Non-pigmented ciliary epithelial cell (primary cell): ENCODE results near the gene NCR2.
A peak's percentile ranks its signal among the peaks of the same experiment; 100 is the strongest.
"Not testable (repeated sequence)": the region's sequence is repeated elsewhere in the genome, so short reads cannot be mapped to it uniquely, and the experiment has no call there.

Experiments
- DNase-seq: peaks from one replicate; pipeline ENCODE4 v3.0.0-alpha.2; 2010; ENCODE audit warnings: low read depth

NCR2 gene, protein sequence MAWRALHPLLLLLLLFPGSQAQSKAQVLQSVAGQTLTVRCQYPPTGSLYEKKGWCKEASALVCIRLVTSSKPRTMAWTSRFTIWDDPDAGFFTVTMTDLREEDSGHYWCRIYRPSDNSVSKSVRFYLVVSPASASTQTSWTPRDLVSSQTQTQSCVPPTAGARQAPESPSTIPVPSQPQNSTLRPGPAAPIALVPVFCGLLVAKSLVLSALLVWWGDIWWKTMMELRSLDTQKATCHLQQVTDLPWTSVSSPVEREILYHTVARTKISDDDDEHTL

GRCh38 chr6:41335296-41335695 lies at the start of gene NCR2:
Gene NCR2, plus strand, starts transcription at chr6:41335608. Its CDS starts 269 bp downstream, at chr6:41335877.
- DNase-seq: no peak

- no peak for DNase-seq
Observed at GRCh38 chr6:41286544-41287346, 48.7 kb upstream of the NCR2 start, which contains the start of gene TREM1. Gene TREM1, minus strand, starts transcription at chr6:41286682. Its CDS starts 27 bp downstream, at chr6:41286655.

- DNase-seq: no peak
Observed at GRCh38 chr6:41288030-41288753, 47.2 kb upstream of the NCR2 start.

- DNase-seq: no peak
Observed at GRCh38 chr6:41288754-41289129, 46.7 kb upstream of the NCR2 start.

DNA sequence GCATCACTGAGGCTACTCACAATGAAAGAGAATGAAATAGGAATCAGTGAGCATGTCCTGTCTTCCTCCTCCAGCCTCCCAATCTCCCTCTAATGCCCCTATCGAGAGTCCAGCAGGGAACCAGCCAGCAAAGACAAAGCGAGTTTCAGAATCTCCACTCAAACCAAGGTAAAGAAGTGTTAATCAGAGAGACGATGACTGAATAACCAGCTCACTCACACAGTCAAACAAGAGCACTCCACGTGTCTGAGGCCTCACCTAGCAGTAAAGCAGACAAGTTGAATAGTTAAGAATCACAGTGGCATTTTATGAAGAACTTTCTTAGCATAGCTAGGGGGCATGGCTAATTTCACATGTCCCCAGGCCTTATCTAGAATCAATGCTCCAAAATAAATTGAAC lies 45.6 kb upstream of the NCR2 start:
- DNase-seq: no peak

GRCh38 chr6:41291717-41292116 lies 43.7 kb upstream of the NCR2 start:
- DNase-seq: no peak

DNA sequence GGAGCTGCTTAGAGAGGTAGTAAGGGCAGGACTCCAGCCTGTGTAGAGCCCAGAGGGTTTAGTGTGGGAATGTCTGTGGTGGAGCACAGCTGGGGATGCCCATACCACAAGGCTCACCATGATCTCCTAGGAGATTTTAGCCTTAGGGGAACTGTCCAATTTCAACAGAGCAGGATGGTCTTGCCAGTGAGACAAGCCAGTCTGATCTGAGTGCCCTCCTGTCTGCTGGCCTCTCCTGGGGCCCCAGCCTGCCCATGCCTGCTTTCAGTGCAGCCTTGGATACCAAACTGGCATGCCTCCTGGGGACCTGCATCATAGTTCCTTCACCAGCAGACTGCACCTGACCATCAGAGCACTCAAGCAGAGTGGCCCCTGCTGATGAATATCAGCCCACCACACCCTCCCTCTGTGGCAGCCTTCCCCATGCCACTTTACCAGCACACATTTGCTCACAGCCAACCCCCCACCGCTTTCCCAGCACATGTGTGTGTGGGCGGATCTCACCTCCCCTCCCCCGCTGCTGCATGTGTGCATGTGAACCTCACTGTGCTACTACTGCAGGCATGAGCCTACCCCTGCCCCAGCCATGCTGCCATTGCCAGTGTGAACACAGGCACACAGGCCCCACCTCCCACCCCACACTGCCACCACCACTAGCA lies 41.1 kb upstream of the NCR2 start:
- no peak for DNase-seq

DNA sequence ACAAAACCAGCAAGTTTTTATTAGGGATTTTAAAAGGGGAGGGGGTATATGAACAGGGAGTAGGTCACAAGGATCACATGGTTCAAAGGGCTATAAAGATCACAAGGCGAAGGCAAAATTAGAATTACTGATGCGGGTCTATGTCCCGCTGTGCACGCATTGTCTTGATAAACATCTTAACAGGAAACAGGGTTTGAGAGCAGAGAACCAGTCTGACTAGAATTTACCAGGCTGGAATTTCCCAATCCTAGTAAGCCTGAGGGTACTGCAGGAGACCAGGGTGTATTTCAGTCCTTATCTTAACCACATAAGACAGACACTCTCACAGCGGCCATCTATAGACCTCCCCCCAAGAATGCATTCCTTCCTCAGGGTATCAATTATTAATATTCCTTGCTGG lies 38.2 kb upstream of the NCR2 start:
- not testable (repeated sequence) for DNase-seq

DNA sequence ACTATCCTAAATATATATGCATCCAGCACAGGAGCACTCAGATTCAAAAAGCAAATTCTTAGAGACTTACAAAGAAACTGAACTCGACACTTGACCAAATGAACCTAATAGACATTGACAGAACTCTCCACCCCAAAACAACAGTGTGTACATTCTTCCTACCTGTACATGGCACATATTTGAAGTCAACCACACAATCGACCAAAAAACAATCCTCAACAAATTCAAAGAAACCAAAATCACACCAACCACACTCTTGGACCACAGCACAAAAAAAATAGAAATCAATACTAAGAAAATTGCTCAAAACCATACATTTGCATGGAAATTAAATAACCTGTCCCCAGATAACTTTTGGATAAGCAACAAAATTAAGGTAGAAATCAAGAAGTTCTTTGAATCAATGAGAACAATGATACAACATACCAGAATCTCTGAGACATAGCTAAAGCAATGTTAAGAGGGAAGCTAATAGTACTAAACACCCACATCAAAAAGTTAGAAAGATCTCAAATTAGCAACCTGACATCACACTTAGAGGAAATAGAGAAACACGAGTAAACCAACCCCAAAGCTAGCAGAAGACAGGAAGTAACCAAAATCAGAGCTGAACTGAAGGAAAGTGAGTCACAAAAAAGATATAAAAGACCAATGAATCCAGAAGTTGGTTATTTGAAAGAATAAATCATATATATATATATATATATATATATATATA lies 36.5 kb upstream of the NCR2 start:
- no peak for DNase-seq

GRCh38 chr6:41302638-41303037 lies 32.8 kb upstream of the NCR2 start:
- no peak for DNase-seq

GRCh38 chr6:41306187-41306854 lies 29.1 kb upstream of the NCR2 start:
- DNase-seq: no peak

- no peak for DNase-seq
Observed at GRCh38 chr6:41315203-41315602, 20.2 kb upstream of the NCR2 start.

- DNase-seq: no peak
Observed at GRCh38 chr6:41315943-41316620, 19.3 kb upstream of the NCR2 start.

DNA sequence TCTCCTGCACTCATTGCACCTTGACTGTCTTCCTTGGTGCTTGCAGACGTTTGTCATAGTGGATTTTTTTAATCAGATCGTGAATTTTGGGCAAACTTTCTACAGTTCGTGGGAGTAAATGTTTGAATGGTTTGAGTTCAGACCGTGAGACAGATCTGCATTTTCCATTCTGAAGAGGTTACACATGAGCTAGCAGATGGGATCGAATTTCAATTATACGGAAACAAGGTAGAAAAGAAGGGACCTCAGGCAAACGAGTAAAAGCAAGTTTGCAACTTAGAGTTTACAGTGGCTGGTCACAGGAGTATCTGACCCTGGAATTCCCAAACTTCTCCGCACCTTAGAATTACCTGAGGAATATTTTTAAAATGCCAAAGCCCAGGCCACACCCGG lies 17.2 kb upstream of the NCR2 start:
- DNase-seq: no peak

DNA sequence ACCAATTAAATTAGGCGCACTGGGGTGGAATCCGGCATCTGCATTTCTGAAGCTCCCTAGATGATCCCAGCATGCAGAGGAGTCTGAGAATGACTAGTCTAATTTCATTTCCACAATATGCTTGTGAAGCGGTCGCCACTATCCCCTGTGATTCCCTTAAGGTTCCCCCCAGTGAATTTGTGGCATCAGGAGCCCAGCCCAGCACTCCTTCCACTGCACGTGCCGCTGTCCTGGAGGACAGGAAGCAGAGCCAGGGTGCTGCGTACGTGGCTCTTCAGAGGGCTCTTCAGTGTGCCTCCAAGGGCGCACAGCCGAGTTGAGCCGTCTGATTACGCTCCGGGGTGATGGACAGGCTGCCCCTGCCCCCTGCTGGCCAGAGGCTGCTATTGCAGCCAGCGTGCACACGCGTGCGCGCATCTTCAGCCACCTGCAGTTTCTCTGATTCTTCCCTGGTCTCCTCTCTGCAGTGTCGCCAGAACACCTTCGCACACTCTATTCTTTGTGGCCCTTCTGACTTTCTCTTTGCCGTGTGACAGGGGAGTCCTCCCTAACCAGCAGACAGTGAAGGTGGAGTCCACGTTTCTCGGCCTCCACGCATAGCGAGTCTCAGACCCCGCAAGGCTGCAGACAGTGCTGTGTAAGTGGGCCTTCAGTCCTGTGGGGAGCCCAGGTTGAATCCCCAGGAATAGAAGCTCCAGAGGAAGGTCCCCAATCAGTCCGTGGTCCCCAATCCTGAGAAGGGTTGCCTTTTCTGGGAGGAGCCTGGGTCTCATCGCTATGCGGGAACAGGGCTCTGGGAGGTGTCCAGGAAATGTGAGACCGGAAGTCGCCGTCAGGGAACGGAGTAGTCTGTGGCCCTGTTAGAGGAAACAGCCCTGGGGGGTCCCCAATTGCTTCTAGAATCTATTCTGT lies 16.5 kb upstream of the NCR2 start:
- peak; percentile 31 for DNase-seq

DNA sequence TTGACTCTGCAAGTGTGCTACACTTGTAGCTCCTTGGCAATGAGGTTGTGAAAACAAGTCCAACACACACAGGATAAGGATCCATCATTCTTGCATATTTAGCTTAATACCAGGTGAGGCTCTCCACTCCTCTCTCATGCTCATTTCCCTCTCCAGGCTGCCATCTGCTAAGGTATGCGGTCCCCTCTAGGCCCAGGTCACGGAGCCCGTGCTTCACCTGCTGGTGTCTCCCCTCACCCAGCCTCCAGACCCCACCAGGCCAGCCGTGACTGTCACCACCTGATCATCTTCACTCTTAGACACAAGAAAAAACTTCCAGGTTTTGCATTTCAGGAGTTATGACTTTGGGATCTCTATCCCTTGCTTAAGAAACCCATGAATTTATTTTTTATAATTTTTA lies 14.2 kb upstream of the NCR2 start:
- no peak for DNase-seq

GRCh38 chr6:41325446-41326066 lies 9.9 kb upstream of the NCR2 start:
- DNase-seq: no peak

DNA sequence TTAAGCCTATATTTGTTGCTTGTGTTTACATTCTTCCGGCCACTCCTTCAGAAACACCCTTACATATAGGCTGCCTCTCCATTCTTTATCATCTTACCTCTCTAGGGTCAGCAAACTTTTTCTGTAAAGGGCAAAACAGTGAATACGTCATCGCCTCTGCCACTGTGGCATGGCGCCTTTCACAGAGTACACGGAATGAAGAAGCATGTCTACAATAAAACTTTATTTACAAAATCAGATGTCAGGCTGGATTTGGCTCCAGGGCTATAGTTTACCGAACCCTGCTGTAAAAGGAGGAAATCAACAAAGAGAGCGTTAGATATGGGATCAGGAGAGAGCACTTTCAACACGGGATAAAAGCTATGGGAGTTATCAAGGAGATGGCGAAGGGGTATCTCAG lies 9.3 kb upstream of the NCR2 start:
- no peak for DNase-seq

DNA sequence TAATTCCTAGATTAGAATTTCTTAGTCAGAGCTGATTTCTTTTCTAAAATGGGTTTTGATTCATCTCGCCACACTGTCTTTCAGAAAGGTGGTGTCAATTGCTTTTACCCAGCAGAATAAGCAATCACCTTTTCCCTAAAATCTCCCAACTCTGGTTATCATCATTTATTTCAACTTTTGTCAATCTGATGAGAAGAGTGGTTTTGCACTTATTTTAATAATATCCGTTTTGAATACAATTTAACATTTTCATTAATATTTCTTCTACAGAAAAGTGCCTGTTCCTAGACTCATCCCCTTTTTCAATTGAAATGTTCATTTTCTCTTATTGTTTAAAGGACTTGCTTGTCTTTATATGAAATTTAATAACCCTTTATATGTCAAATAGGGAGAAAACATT lies 8.2 kb upstream of the NCR2 start:
- no peak for DNase-seq
